Sigmoid colon (tissue), 4 donors: ENCODE results near the gene HK3.

Experiments used
- CTCF ChIP-seq, 4 experiments: fragments of 450-650 bp in 3 of 4; fragments of 200-600 bp in 1 of 4; IDR thresholded peaks; one replicate each; pipeline ENCODE4 v1.5.1; 2016 to 2019; ENCODE audit warnings: antibody characterized with exemption in 4 of 4, mild to moderate bottlenecking in 3 of 4, moderate library complexity in 2 of 4
- EP300 ChIP-seq, 4 donors: sonication (generic); formaldehyde crosslinking; IDR thresholded peaks; one replicate each; pipeline ENCODE4 v1.6.1; 2017; ENCODE audit warnings: antibody characterized with exemption in 4 of 4
- POLR2A ChIP-seq, 2 donors: fragments of 450-650 bp; IDR thresholded peaks; one replicate each; pipeline ENCODE4 v1.6.1; 2016; ENCODE audit warnings: antibody characterized with exemption in 2 of 2, mild to moderate bottlenecking in 2 of 2, moderate library complexity in 2 of 2
- POLR2AphosphoS5 ChIP-seq, 4 donors: sonication (generic); formaldehyde crosslinking; IDR thresholded peaks; one replicate each; pipeline ENCODE4 v1.6.1; 2017; ENCODE audit warnings: antibody characterized with exemption in 4 of 4

- TF ChIP-seq CTCF (IDR thresholded peaks at IDR 0.05): no peak
- no peak for TF ChIP-seq EP300 (IDR thresholded peaks at IDR 0.05)
- TF ChIP-seq POLR2AphosphoS5 (IDR thresholded peaks at IDR 0.05): no peak
- TF ChIP-seq POLR2A (IDR thresholded peaks at IDR 0.05): no peak
These were observed 25.5 kb downstream of the HK3 start for GRCh38 chr5:176873541-176874172.
